Measurements from ENCODE around the gene SYNE2. TPM values are rescaled to one million over a fixed set of nuclear protein-coding genes. Genes with fewer than 3 reads are reported as not detected.
A peak's percentile ranks its signal among the peaks of the same experiment; 100 is the strongest.

Gene SYNE2
- total RNA-seq, 4 donors from 2014 or later: 314 to 379 (median 342) TPM

- peak; percentile 30 to 48 for DNase-seq
- 47 to 61% methylated on average over 5 of the region's 5 CpGs for WGBS, 2 donors
- Histone ChIP-seq H3K4me3 (replicated peaks in 1 of 3) (no peak overlapping the region), H3K27me3 (no peaks in the 10 kb centered on the region), H3K36me3 (no peaks in the 10 kb centered on the region), H3K4me1 (peaks cover 28 to 59% of the 10 kb centered on the region in 2 donors), H3K9me3 (no peaks in the 10 kb centered on the region), H3K27ac (peak overlapping the region; percentile 70 to 81 (median 74))
- intact Hi-C loops (cut with DNase I): no loop called here
- TF ChIP-seq POLR2A (IDR thresholded peaks at IDR 0.05): no peak
These were observed 343.3 kb downstream of the SYNE2 start for GRCh38 chr14:64196056-64196455.

DNA sequence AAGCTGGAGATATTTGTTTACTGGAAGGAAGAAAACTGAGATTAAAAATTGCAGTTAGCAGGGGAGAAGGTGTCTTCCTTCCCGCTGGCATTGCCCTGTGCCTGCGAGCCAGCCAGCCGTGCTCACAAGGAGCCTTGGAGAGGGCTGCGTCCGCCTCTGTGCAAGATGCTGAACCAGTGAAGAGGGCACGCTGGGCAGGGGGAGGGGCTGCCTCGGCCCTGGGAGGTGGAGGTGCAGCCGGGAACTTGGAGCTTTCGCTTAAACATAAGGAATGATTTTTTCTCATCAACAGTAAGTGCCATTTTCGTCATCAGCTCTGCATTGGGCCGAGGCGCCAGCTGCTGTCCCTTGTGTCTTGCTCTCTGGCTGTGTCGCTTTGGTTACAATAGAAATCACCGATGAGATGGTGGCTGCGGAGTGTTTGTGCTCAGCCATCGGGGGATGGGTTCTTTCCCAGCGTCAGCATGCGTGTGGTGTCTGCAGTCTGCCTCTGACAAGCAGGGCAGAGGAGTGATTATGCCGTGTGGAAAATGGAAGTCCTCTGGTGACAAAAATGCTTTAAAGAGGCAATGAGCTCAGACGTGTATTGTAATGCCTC lies 344.1 kb downstream of the SYNE2 start:
- Histone ChIP-seq H3K27ac (peak overlapping the region; percentile 70 to 81 (median 74)), H3K36me3 (no peaks in the 10 kb centered on the region), H3K27me3 (no peaks in the 10 kb centered on the region), H3K4me1 (peaks cover 37 to 67% of the 10 kb centered on the region in 2 donors), H3K4me3 (replicated peaks in 1 of 3) (peak overlapping the region in 2 of 3 donors; percentile 15 to 21), H3K9me3 (no peaks in the 10 kb centered on the region)
- WGBS, 2 donors: 5 to 21% methylated on average over 16 to 19 of the region's 20 CpGs
- peak; percentile 98 to 99 for DNase-seq
- TF ChIP-seq, protein P1, sequence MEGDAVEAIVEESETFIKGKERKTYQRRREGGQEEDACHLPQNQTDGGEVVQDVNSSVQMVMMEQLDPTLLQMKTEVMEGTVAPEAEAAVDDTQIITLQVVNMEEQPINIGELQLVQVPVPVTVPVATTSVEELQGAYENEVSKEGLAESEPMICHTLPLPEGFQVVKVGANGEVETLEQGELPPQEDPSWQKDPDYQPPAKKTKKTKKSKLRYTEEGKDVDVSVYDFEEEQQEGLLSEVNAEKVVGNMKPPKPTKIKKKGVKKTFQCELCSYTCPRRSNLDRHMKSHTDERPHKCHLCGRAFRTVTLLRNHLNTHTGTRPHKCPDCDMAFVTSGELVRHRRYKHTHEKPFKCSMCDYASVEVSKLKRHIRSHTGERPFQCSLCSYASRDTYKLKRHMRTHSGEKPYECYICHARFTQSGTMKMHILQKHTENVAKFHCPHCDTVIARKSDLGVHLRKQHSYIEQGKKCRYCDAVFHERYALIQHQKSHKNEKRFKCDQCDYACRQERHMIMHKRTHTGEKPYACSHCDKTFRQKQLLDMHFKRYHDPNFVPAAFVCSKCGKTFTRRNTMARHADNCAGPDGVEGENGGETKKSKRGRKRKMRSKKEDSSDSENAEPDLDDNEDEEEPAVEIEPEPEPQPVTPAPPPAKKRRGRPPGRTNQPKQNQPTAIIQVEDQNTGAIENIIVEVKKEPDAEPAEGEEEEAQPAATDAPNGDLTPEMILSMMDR (IDR thresholded peaks at IDR 0.05): no peak
- peak in 1 of 2 donors; percentile 61 for TF ChIP-seq POLR2A (IDR thresholded peaks at IDR 0.05)
- intact Hi-C loops (cut with DNase I): no loop called here

DNA sequence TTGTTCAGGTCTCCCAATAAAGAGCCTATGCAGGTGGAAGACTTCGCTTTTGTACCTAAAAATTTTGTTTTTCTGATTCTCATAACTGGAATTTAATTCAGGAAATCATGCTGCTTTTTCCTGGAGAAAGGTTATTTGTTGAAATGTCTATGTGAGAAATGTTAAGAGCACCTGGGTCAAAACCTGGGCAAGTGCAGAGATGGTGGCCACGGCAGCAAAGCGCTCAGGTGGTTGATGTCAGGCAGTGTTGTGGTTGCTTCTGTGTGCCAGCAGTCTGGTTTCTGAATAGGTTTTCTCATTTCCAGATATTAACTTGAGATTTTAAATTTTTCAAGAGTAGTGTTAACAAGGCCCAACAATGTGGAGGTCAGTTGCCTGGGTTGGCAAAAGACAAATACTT lies 345.2 kb downstream of the SYNE2 start:
- H3K27me3 ChIP-seq: no peaks in the 10 kb centered on the region
- DNase-seq: no peak
- no peaks in the 10 kb centered on the region for H3K9me3 ChIP-seq
- no peak overlapping the region for H3K4me3 ChIP-seq (replicated peaks in 1 of 3)
- H3K36me3 ChIP-seq: no peaks in the 10 kb centered on the region
- TF ChIP-seq POLR2A (IDR thresholded peaks at IDR 0.05): no peak
- TF ChIP-seq, protein P1 (IDR thresholded peaks at IDR 0.05): no peak
- intact Hi-C loops (cut with DNase I): no loop called here
- H3K4me1 ChIP-seq: peaks cover 45 to 78% of the 10 kb centered on the region in 2 donors
- H3K27ac ChIP-seq: peak overlapping the region; percentile 70 to 81 (median 74)
- WGBS, 2 donors: 52 to 86% methylated on average over 3 of the region's 3 CpGs

- Histone ChIP-seq H3K36me3 (no peaks in the 10 kb centered on the region), H3K27me3 (no peaks in the 10 kb centered on the region), H3K4me1 (peaks cover 45 to 83% of the 10 kb centered on the region in 2 donors), H3K9me3 (no peaks in the 10 kb centered on the region), H3K27ac (peak overlapping the region; percentile 70 to 81 (median 74)), H3K4me3 (replicated peaks in 1 of 3) (no peak overlapping the region)
- intact Hi-C loops (cut with DNase I): no loop called here
- peak; percentile 41 to 49 for DNase-seq
- 49 to 50% methylated on average over 3 of the region's 3 CpGs for WGBS, 2 donors
- TF ChIP-seq POLR2A (IDR thresholded peaks at IDR 0.05): no peak
- TF ChIP-seq, protein P1 (IDR thresholded peaks at IDR 0.05): no peak
These were observed 345.7 kb downstream of the SYNE2 start for GRCh38 chr14:64198486-64198885.

GRCh38 chr14:64200170-64200569 lies 347.4 kb downstream of the SYNE2 start:
- WGBS, 2 donors: 11 to 35% methylated on average over 4 of the region's 4 CpGs
- Histone ChIP-seq H3K36me3 (no peaks in the 10 kb centered on the region), H3K9me3 (no peaks in the 10 kb centered on the region), H3K4me3 (replicated peaks in 1 of 3) (no peak overlapping the region), H3K4me1 (peaks cover 43 to 73% of the 10 kb centered on the region in 2 donors), H3K27me3 (no peaks in the 10 kb centered on the region), H3K27ac (peak overlapping the region; percentile 24 to 81 (median 46))
- TF ChIP-seq, protein P1 (IDR thresholded peaks at IDR 0.05): no peak
- no peak for TF ChIP-seq POLR2A (IDR thresholded peaks at IDR 0.05)
- DNase-seq: peak; percentile 81 to 84
- intact Hi-C loops (cut with DNase I): no loop called here
